H1 (cell line): ENCODE results near the gene AGO3. TPM values are rescaled to one million over a fixed set of nuclear protein-coding genes. Genes with fewer than 3 reads are reported as not detected.

Experiments used
- CTCF ChIA-PET: fragments of 300-600 bp; sonication (Branson Sonifier 250); formaldehyde crosslinking; loops from one replicate; lab custom pipeline; 2021; ENCODE audit not compliant: partially characterized antibody; lab: Charles Lee
- POLR2A ChIA-PET: fragments of 300-600 bp; sonication (Branson Sonifier 250); formaldehyde crosslinking; loops from one replicate; lab custom pipeline; 2021; ENCODE audit warnings: inconsistent platforms; ENCODE audit not compliant: partially characterized antibody; lab: Charles Lee
- DNase-seq, 2 experiments: peaks; one replicate each; pipeline versions ENCODE4 v3.0.0 to v3.0.0-alpha.2; 2010 to 2022; ENCODE audit warnings: low spot score in 2 of 2, low read depth in 1 of 2, mixed read lengths in 1 of 2
- FAIRE-seq: peaks from 2 replicates; lab custom pipeline; 2011; peaks lifted over from hg19 to GRCh38; lab: Jason Lieb, UNC
- H2AFZ ChIP-seq: 2 replicates; pipeline ENCODE4 v1.8.1; 2012; ENCODE audit warnings: low read length, inconsistent platforms
- H2AK5ac ChIP-seq: 2 replicates; pipeline ENCODE4 v1.6.1; 2013; ENCODE audit warnings: low read depth, low read length
- H2BK120ac ChIP-seq: replicated peaks from 2 replicates; pipeline ENCODE3; 2013; ENCODE audit warnings: low read depth, low read length, inconsistent platforms
- H2BK12ac ChIP-seq: 2 replicates; pipeline ENCODE4 v1.6.1; 2013; ENCODE audit warnings: low read depth, low read length
- H2BK15ac ChIP-seq: 2 replicates; pipeline ENCODE4 v1.6.1; 2013; ENCODE audit warnings: low read length
- H2BK20ac ChIP-seq: 2 replicates; pipeline ENCODE4 v1.6.1; 2013; ENCODE audit warnings: low read length
- H2BK5ac ChIP-seq: 2 replicates; pipeline ENCODE4 v1.6.1; 2013; ENCODE audit warnings: low read depth, low read length
- H3K14ac ChIP-seq: 2 replicates; pipeline ENCODE4 v1.6.1; 2013; ENCODE audit warnings: inconsistent platforms; ENCODE audit not compliant: insufficient read length
- H3K18ac ChIP-seq: 2 replicates; pipeline ENCODE4 v1.6.1; 2013; ENCODE audit warnings: low read length; ENCODE audit errors: extremely low read depth
- H3K23ac ChIP-seq: 2 replicates; pipeline ENCODE4 v1.6.1; 2013; ENCODE audit warnings: inconsistent platforms; ENCODE audit not compliant: insufficient read length
- H3K23me2 ChIP-seq: 2 replicates; pipeline ENCODE4 v1.6.1; 2013; ENCODE audit warnings: low read depth, low read length
- H3K27ac ChIP-seq: 2 replicates; pipeline ENCODE4 v1.6.1; 2011; ENCODE audit warnings: low read depth, low read length, inconsistent platforms
- H3K27me3 ChIP-seq, 4 experiments: replicated peaks in 1 of 4; 1 replicate in 1 of 4; 2 replicates in 3 of 4; pipeline versions ENCODE4 v1.6.1 to v1.8.1; 2011 to 2013; ENCODE audit warnings: low read length in 3 of 4, mild to moderate bottlenecking in 3 of 4, inconsistent platforms in 2 of 4, mixed read lengths in 2 of 4, moderate library complexity in 1 of 4; ENCODE audit not compliant: control insufficient read depth in 3 of 4, insufficient read depth in 3 of 4; ENCODE audit errors: extremely low read depth in 1 of 4
- H3K36me3 ChIP-seq, 4 experiments: 2 replicates each; pipeline versions ENCODE4 v1.6.1 to v1.8.1; 2011 to 2013; ENCODE audit warnings: mild to moderate bottlenecking in 4 of 4, low read length in 3 of 4, moderate library complexity in 2 of 4, control low read depth in 1 of 4, inconsistent platforms in 1 of 4; ENCODE audit not compliant: insufficient read depth in 4 of 4, control insufficient read depth in 2 of 4
- H3K4ac ChIP-seq: replicated peaks from 2 replicates; pipeline ENCODE3; 2013; ENCODE audit warnings: low read length, low read depth, mixed read lengths, inconsistent platforms; ENCODE audit not compliant: insufficient read length
- H3K4me1 ChIP-seq, 4 experiments: replicated peaks in 1 of 4; 1 replicate in 1 of 4; 2 replicates in 3 of 4; pipeline versions ENCODE4 v1.6.1 to v1.8.1; 2011 to 2013; ENCODE audit warnings: low read length in 3 of 4, inconsistent platforms in 2 of 4, mixed read lengths in 1 of 4; ENCODE audit not compliant: insufficient read depth in 4 of 4, control insufficient read depth in 3 of 4
- H3K4me2 ChIP-seq, 2 experiments: 2 replicates each; pipeline versions ENCODE4 v1.6.1 to v1.8.1; 2011 to 2013; ENCODE audit warnings: low read depth in 2 of 2, low read length in 2 of 2, control low read depth in 1 of 2, inconsistent platforms in 1 of 2, mild to moderate bottlenecking in 1 of 2; ENCODE audit not compliant: insufficient read depth in 1 of 2
- H3K4me3 ChIP-seq, 4 experiments: fragments of 200-600, 300-600 bp in 1 of 4; sonication (generic), shearing (Covaris generic), sonication (Bioruptor Twin) in 1 of 4; 2 replicates each; pipeline versions ENCODE4 v1.5.1 to v1.8.1; 2011 to 2016; ENCODE audit warnings: low read length in 4 of 4, low read depth in 3 of 4, control low read depth in 2 of 4, inconsistent platforms in 2 of 4, mild to moderate bottlenecking in 2 of 4, mixed read lengths in 1 of 4, moderate library complexity in 1 of 4; ENCODE audit not compliant: insufficient read depth in 2 of 4; ENCODE audit errors: extremely low read depth in 1 of 4
- H3K56ac ChIP-seq: replicated peaks from 2 replicates; pipeline ENCODE3; 2013; ENCODE audit warnings: low read depth, mild to moderate bottlenecking, mixed read lengths, low read length, inconsistent platforms; ENCODE audit not compliant: insufficient read length
- H3K79me1 ChIP-seq: 2 replicates; pipeline ENCODE4 v1.6.1; 2013; ENCODE audit warnings: low read depth, low read length, control low read depth
- H3K79me2 ChIP-seq, 2 experiments: 2 replicates each; pipeline versions ENCODE4 v1.6.1 to v1.8.1; 2012 to 2013; ENCODE audit warnings: low read length in 2 of 2, mild to moderate bottlenecking in 2 of 2, inconsistent platforms in 1 of 2; ENCODE audit not compliant: insufficient read depth in 2 of 2, control insufficient read depth in 1 of 2
- H3K9ac ChIP-seq, 4 experiments: replicated peaks in 1 of 4; 1 replicate in 1 of 4; 2 replicates in 3 of 4; pipeline versions ENCODE4 v1.6.1 to v1.8.1; 2011 to 2013; ENCODE audit warnings: low read depth in 3 of 4, low read length in 3 of 4, control low read depth in 2 of 4, mild to moderate bottlenecking in 2 of 4, moderate library complexity in 2 of 4, inconsistent platforms in 1 of 4; ENCODE audit errors: extremely low read depth in 1 of 4
- H3K9me3 ChIP-seq, 2 experiments: 2 replicates each; pipeline versions ENCODE4 v1.6.1 to v1.8.1; 2012 to 2013; ENCODE audit warnings: mild to moderate bottlenecking in 2 of 2, moderate library complexity in 2 of 2, control low read depth in 1 of 2, inconsistent platforms in 1 of 2, low read depth in 1 of 2, low read length in 1 of 2, mixed read lengths in 1 of 2; ENCODE audit not compliant: insufficient read depth in 2 of 2
- H4K20me1 ChIP-seq, 2 experiments: replicated peaks in 1 of 2; 2 replicates each; pipeline versions ENCODE3 to v1.8.1; 2011 to 2013; ENCODE audit warnings: inconsistent platforms in 2 of 2, low read length in 2 of 2, mild to moderate bottlenecking in 1 of 2; ENCODE audit not compliant: insufficient read depth in 2 of 2, control insufficient read depth in 1 of 2
- H4K5ac ChIP-seq: 2 replicates; pipeline ENCODE4 v1.6.1; 2013; ENCODE audit warnings: low read length, low read depth, mixed read lengths, inconsistent platforms; ENCODE audit not compliant: insufficient read length
- H4K8ac ChIP-seq: 2 replicates; pipeline ENCODE4 v1.8.0; 2013; ENCODE audit warnings: mild to moderate bottlenecking, moderate library complexity, low read length, inconsistent platforms; ENCODE audit not compliant: insufficient read depth; ENCODE audit errors: extremely low read depth
- H4K91ac ChIP-seq: replicated peaks from 2 replicates; pipeline ENCODE3; 2013; ENCODE audit warnings: low read length, mixed read lengths, inconsistent platforms; ENCODE audit not compliant: insufficient read length
- ATF2 ChIP-seq: IDR thresholded peaks from 2 replicates; pipeline ENCODE4 v1.6.1; 2012; ENCODE audit warnings: low read length, inconsistent platforms
- BACH1 ChIP-seq: IDR thresholded peaks from 2 replicates; pipeline ENCODE4 v1.6.1; 2012; ENCODE audit warnings: low read length, improper control_type of control experiment
- BRCA1 ChIP-seq: IDR thresholded peaks from 2 replicates; pipeline ENCODE4 v1.6.1; 2012; ENCODE audit warnings: low read depth, low read length, improper control_type of control experiment
- GABPA ChIP-seq: IDR thresholded peaks from 2 replicates; pipeline ENCODE4 v1.6.1; 2011; ENCODE audit warnings: mild to moderate bottlenecking, low read length, moderate library complexity, borderline replicate concordance; ENCODE audit not compliant: insufficient read depth
- POLR2AphosphoS5 ChIP-seq: IDR thresholded peaks from 2 replicates; pipeline ENCODE4 v1.6.1; 2011; ENCODE audit warnings: low read depth, low read length
- RAD21 ChIP-seq, 2 experiments: IDR thresholded peaks in 1 of 2; conservative IDR thresholded peaks in 1 of 2; 2 replicates each; pipeline ENCODE4 v1.6.1; 2011; ENCODE audit warnings: low read depth in 2 of 2, low read length in 2 of 2, improper control_type of control experiment in 1 of 2, inconsistent platforms in 1 of 2, mild to moderate bottlenecking in 1 of 2, moderate library complexity in 1 of 2
- RXRA ChIP-seq: IDR thresholded peaks from 2 replicates; pipeline ENCODE4 v1.6.1; 2011; ENCODE audit warnings: low read depth, mild to moderate bottlenecking, low read length, moderate library complexity; ENCODE audit not compliant: insufficient read depth
- SIN3A ChIP-seq, 2 experiments: IDR thresholded peaks in 1 of 2; conservative IDR thresholded peaks in 1 of 2; 2 replicates each; pipeline ENCODE4 v1.6.1; 2011 to 2012; ENCODE audit warnings: low read length in 2 of 2, improper control_type of control experiment in 1 of 2, low read depth in 1 of 2, mild to moderate bottlenecking in 1 of 2
- SP1 ChIP-seq: IDR thresholded peaks from 2 replicates; pipeline ENCODE4 v1.6.1; 2011; ENCODE audit warnings: low read depth, low read length
- TAF1 ChIP-seq: IDR thresholded peaks from 2 replicates; pipeline ENCODE4 v1.6.1; 2011; ENCODE audit warnings: mild to moderate bottlenecking, low read depth, low read length
- USF2 ChIP-seq: IDR thresholded peaks from 2 replicates; pipeline ENCODE4 v1.6.1; 2011; ENCODE audit warnings: low read length, improper control_type of control experiment
- WGBS, 2 experiments: shearing (Covaris generic) in 1 of 2; methylation state at CpG; one replicate each; pipeline versions ENCODE4 v1.1.6 to v1.1.7; 2013 to 2015; ENCODE audit warnings: low lambda C conversion rate in 2 of 2, mixed read lengths in 2 of 2, inconsistent platforms in 1 of 2, low coverage in 1 of 2, missing lambda C conversion rate in 1 of 2; ENCODE audit not compliant: insufficient replicate concordance in 2 of 2, insufficient coverage in 1 of 2, insufficient read length in 1 of 2; ENCODE audit errors: extremely low coverage in 1 of 2, missing lambda C conversion rate in 1 of 2; 5-methylcytosine and 5-hydroxymethylcytosine counted together
- polyA plus RNA-seq, 7 experiments: library from polyadenylated mRNA; depleted of rRNA in 3 of 7; stranded (reverse) in 5 of 7; unstranded in 2 of 7; fragments of >200 nt in 5 of 7; fragments of 200-250 nt in 2 of 7; gene quantifications; 1 replicate in 5 of 7; 2 replicates in 1 of 7; 4 replicates in 1 of 7; pipeline versions ENCODE4 v1.2.1 to v1.2.3, GENCODE V29; 2011 to 2013; ENCODE audit warnings: missing spikeins in 2 of 7, mixed read lengths in 2 of 7
- total RNA-seq: library from RNA; stranded (reverse); fragmentation: NEBNext Ultra II Directional; extraction: Animal tissue kit (Norgen Biotek cat#: 25700); gene quantifications from 2 replicates; pipeline ENCODE4 v1.2.1, GENCODE V29; 2021

Gene AGO3
- total and polyA plus RNA-seq, 2 of the 8 experiments (the other 6 are each of a cell fraction or from before 2014, with no cell fraction given), result 10.7 to 26.4 TPM

- H4K20me1 ChIP-seq, result no peaks in the 10 kb centered on the region
- H2BK15ac ChIP-seq, result no peak overlapping the region
- no peaks in the 10 kb centered on the region for H3K79me1 ChIP-seq
- no peak overlapping the region for H3K56ac ChIP-seq
- no peak overlapping the region for H2BK120ac ChIP-seq
- no peak overlapping the region for H3K18ac ChIP-seq
- H2BK20ac ChIP-seq, result no peak overlapping the region
- H3K36me3 ChIP-seq, result peaks cover 0 to 12% (median 0%) of the 10 kb centered on the region in 4 experiments; a peak in 3 of 8 replicates
- FAIRE-seq (no peak), DNase-seq (no peak)
- H3K27me3 ChIP-seq, result no peaks in the 10 kb centered on the region
- H2BK12ac ChIP-seq, result no peak overlapping the region
- H3K4me2 ChIP-seq, result no peak overlapping the region
- H2AK5ac ChIP-seq, result no peak overlapping the region
- POLR2A ChIA-PET, result no interaction called here
- no peak overlapping the region for H2BK5ac ChIP-seq
- H3K4ac ChIP-seq, result no peak overlapping the region
- no peak overlapping the region for H2AFZ ChIP-seq
- no peak overlapping the region for H3K4me3 ChIP-seq
- H4K5ac ChIP-seq, result no peak overlapping the region
- H3K9me3 ChIP-seq, result no peaks in the 10 kb centered on the region
- no peak overlapping the region for H3K23ac ChIP-seq
- H3K4me1 ChIP-seq, result no peaks in the 10 kb centered on the region
- no peak overlapping the region for H3K27ac ChIP-seq
- H3K14ac ChIP-seq, result no peak overlapping the region
- 0 out of 4 replicates have a peak, but pooled peaks cover 0 to 2% of the 10 kb centered on the region in 2 experiments for H3K79me2 ChIP-seq
- H3K9ac ChIP-seq, result no peak overlapping the region
- WGBS, 2 experiments, result 89% methylated on average over 1 of the region's 1 CpG; no CpG with 5 or more reads in 1 of the 2 experiments
- H4K91ac ChIP-seq, result no peak overlapping the region
- CTCF ChIA-PET, result no interaction called here
- no peak overlapping the region for H4K8ac ChIP-seq
- no peaks in the 10 kb centered on the region for H3K23me2 ChIP-seq
- TF ChIP-seq BACH1 (no peak), POLR2AphosphoS5 (no peak), BRCA1 (no peak), RXRA (no peak), SIN3A (conservative IDR thresholded peaks at IDR 0.05 in 1 of 2, IDR thresholded peaks at IDR 0.05 in 1 of 2; ENCODE audit: low read depth in 1 of 2, low read length in 2 of 2) (no peak), RAD21 (IDR thresholded peaks at IDR 0.05 in 1 of 2, conservative IDR thresholded peaks at IDR 0.05 in 1 of 2; ENCODE audit: low read depth in 2 of 2, low read length in 2 of 2) (no peak), USF2 (no peak), TAF1 (no peak), SP1 (no peak), ATF2 (no peak), GABPA (no peak)
Observed at GRCh38 chr1:35968396-35968795, 37.5 kb downstream of the AGO3 start.
